Endothelial cell of umbilical vein (primary cell): ENCODE results near the gene CBX4. TPM values are rescaled to one million over a fixed set of nuclear protein-coding genes. Genes with fewer than 3 reads are reported as not detected.

Experiments
- BruUV-seq: library from RNA; stranded (reverse); fragments of 400-500 nt; replicated peaks from 2 replicates; lab custom pipeline; 2021; lab: Mats Ljungman, UMichigan
- CTCF ChIA-PET: fragments of 300-600, 350-600 bp; sonication (Branson Sonifier 250); formaldehyde crosslinking; loops from one replicate; lab custom pipeline; 2021; ENCODE audit warnings: antibody characterized with exemption, inconsistent platforms; lab: Charles Lee
- POLR2A ChIA-PET: fragments of 300-600, 350-600 bp; sonication (Branson Sonifier 250); formaldehyde crosslinking; loops from one replicate; lab custom pipeline; 2021; ENCODE audit warnings: antibody characterized with exemption, inconsistent platforms; lab: Charles Lee
- DNase-seq: peaks from one replicate; pipeline ENCODE4 v3.0.0-alpha.2; 2011; ENCODE audit warnings: low read depth, low spot score
- FAIRE-seq: peaks from 2 replicates; lab custom pipeline; 2011; peaks lifted over from hg19 to GRCh38; lab: Jason Lieb, UNC
- H2AFZ ChIP-seq: 2 replicates; pipeline ENCODE4 v1.6.0; 2012; ENCODE audit warnings: low read depth, low read length, control low read depth, inconsistent platforms
- H3K27ac ChIP-seq: 2 replicates; pipeline ENCODE4 v1.5.1; 2011; ENCODE audit warnings: low read depth, mild to moderate bottlenecking, control low read depth, low read length, moderate library complexity; ENCODE audit not compliant: insufficient read depth
- H3K27me3 ChIP-seq, 2 experiments: 2 replicates each; pipeline versions ENCODE4 v1.6.0 to v1.6.1; 2011; ENCODE audit warnings: low read length in 2 of 2, mixed read lengths in 1 of 2; ENCODE audit not compliant: control insufficient read depth in 2 of 2, insufficient read depth in 2 of 2
- H3K36me3 ChIP-seq, 2 experiments: 2 replicates in 1 of 2; 3 replicates in 1 of 2; pipeline ENCODE4 v1.5.1; 2011; ENCODE audit warnings: low read length in 2 of 2, mild to moderate bottlenecking in 1 of 2, moderate library complexity in 1 of 2; ENCODE audit not compliant: control insufficient read depth in 2 of 2, insufficient read depth in 2 of 2; ENCODE audit errors: extremely low read depth in 1 of 2
- H3K4me1 ChIP-seq: 3 replicates; pipeline ENCODE4 v1.5.1; 2011; ENCODE audit warnings: mild to moderate bottlenecking, low read length; ENCODE audit not compliant: control insufficient read depth, insufficient read depth; ENCODE audit errors: extremely low read depth
- H3K4me2 ChIP-seq: 2 replicates; pipeline ENCODE4 v1.6.1; 2011; ENCODE audit warnings: low read length, control low read depth, mixed read lengths; ENCODE audit not compliant: insufficient read depth
- H3K4me3 ChIP-seq, 3 experiments: fragments of 200-600 bp in 1 of 3; sonication (generic), shearing (Covaris generic) in 1 of 3; replicated peaks in 1 of 3; 2 replicates each; pipeline ENCODE4 v1.5.1; 2011 to 2016; ENCODE audit warnings: control low read depth in 3 of 3, low read length in 3 of 3, mild to moderate bottlenecking in 2 of 3, inconsistent platforms in 1 of 3, low read depth in 1 of 3, moderate library complexity in 1 of 3; ENCODE audit not compliant: insufficient read depth in 1 of 3
- H3K79me2 ChIP-seq: 2 replicates; pipeline ENCODE4 v1.6.0; 2012; ENCODE audit warnings: low read length, inconsistent platforms; ENCODE audit not compliant: control insufficient read depth, insufficient read depth
- H3K9ac ChIP-seq: replicated peaks from 2 replicates; pipeline ENCODE3; 2011; ENCODE audit warnings: low read length, control low read depth; ENCODE audit not compliant: insufficient read depth; ENCODE audit errors: extremely low read depth
- H3K9me1 ChIP-seq: replicated peaks from 3 replicates; pipeline ENCODE4 v1.6.0; 2011; ENCODE audit warnings: mild to moderate bottlenecking, low read length; ENCODE audit not compliant: control insufficient read depth, insufficient read depth; ENCODE audit errors: extremely low read depth
- H3K9me3 ChIP-seq: replicated peaks from 2 replicates; pipeline ENCODE4 v1.5.1; 2012; ENCODE audit warnings: low read length, inconsistent platforms; ENCODE audit not compliant: control insufficient read depth, insufficient read depth
- H4K20me1 ChIP-seq: replicated peaks from 2 replicates; pipeline ENCODE3; 2011; ENCODE audit warnings: mild to moderate bottlenecking, low read length; ENCODE audit not compliant: control insufficient read depth, insufficient read depth; ENCODE audit errors: extremely low read depth
- CTCF ChIP-seq, 2 donors: IDR thresholded peaks; 1 replicate in 1 of 2; 2 replicates in 1 of 2; pipeline ENCODE4 v1.5.1; 2011; ENCODE audit warnings: low read length in 2 of 2, mild to moderate bottlenecking in 2 of 2, moderate library complexity in 2 of 2, control low read depth in 1 of 2, inconsistent platforms in 1 of 2, low read depth in 1 of 2; ENCODE audit not compliant: insufficient read depth in 1 of 2; ENCODE audit errors: extremely low read depth in 1 of 2
- EZH2 ChIP-seq: IDR thresholded peaks from 2 replicates; pipeline ENCODE4 v1.6.1; 2012; ENCODE audit warnings: borderline replicate concordance, low read depth, mild to moderate bottlenecking, moderate library complexity, low read length, inconsistent platforms; ENCODE audit not compliant: severe bottlenecking
- FOS ChIP-seq: IDR thresholded peaks from 2 replicates; pipeline ENCODE4 v1.6.1; 2011; ENCODE audit warnings: mild to moderate bottlenecking, low read length, moderate library complexity, borderline replicate concordance; ENCODE audit not compliant: insufficient read depth
- GATA2 ChIP-seq: IDR thresholded peaks from 2 replicates; pipeline ENCODE4 v1.7.0; 2011; ENCODE audit warnings: low read depth, mild to moderate bottlenecking, moderate library complexity, mixed read lengths, low read length; ENCODE audit not compliant: insufficient read length, insufficient read depth
- MAX ChIP-seq: IDR thresholded peaks from 2 replicates; pipeline ENCODE4 v1.6.1; 2011; ENCODE audit not compliant: insufficient read depth, insufficient read length
- MYC ChIP-seq: IDR thresholded peaks from one replicate; pipeline ENCODE4 v1.6.1; 2011; ENCODE audit warnings: mild to moderate bottlenecking, low read depth, low read length
- POLR2A ChIP-seq: IDR thresholded peaks from 2 replicates; pipeline ENCODE4 v1.6.1; 2012; ENCODE audit warnings: low read depth, mild to moderate bottlenecking, control low read depth, low read length
- dilution Hi-C: fragments of 300-500 bp; cut with MboI; formaldehyde crosslinking; loops from one replicate; pipeline ENCODE4 v1.15.0; 2019; ENCODE audit warnings: low sequenced_read_pairs; ENCODE audit not compliant: extremely low pct_ligation_motif_present
- intact Hi-C: fragments of 100-400 bp; cut with micrococcal nuclease; formaldehyde crosslinking; loops from one replicate; pipeline ENCODE4 v1.10.0; 2022
- polyA plus RNA-seq, 4 experiments: library from polyadenylated mRNA; depleted of rRNA in 3 of 4; stranded (reverse) in 3 of 4; unstranded in 1 of 4; fragments of >200 nt; gene quantifications; 2 replicates each; pipeline versions ENCODE4 v1.2.1 to v1.2.3, GENCODE V29; 2011 to 2012; ENCODE audit warnings: missing spikeins in 1 of 4
- total RNA-seq: library from RNA; stranded (reverse); gene quantifications from 2 replicates; pipeline ENCODE4 v1.2.3, GENCODE V29; 2021

CBX4 gene
- total and polyA plus RNA-seq, 2 donors (not counting 3 experiments of a cell fraction or from before 2014, with no cell fraction given) = 7.0 to 12.3 TPM

- POLR2A ChIA-PET = interaction anchor here (0.7 kb wide), 1 partner anchor 33 kb away, joined by 3 read pairs; no protein-coding TSS in a partner anchor
- TF ChIP-seq CTCF (IDR thresholded peaks at IDR 0.05; ENCODE audit: extremely low read depth in 1 of 2, insufficient read depth in 1 of 2, low read depth in 1 of 2, low read length in 2 of 2) (no peak), FOS (no peak), POLR2A (no peak), EZH2 (no peak), GATA2 (no peak), MYC (no peak), MAX (no peak)
- H3K36me3 ChIP-seq = no peaks in the 10 kb centered on the region
- no peak overlapping the region for H2AFZ ChIP-seq
- BruUV-seq = no TSS peak
- intact Hi-C loops = no loop called here
- no peaks in the 10 kb centered on the region for H3K9me3 ChIP-seq
- H3K9me1 ChIP-seq = no peaks in the 10 kb centered on the region
- no peak for FAIRE-seq
- H3K4me2 ChIP-seq = no peak overlapping the region
- no peaks in the 10 kb centered on the region for H3K4me1 ChIP-seq
- DNase-seq = no peak
- H3K27ac ChIP-seq = no peak overlapping the region
- dilution Hi-C loops = no loop called here
- H3K9ac ChIP-seq = no peak overlapping the region
- peaks cover 0 to 2% of the 10 kb centered on the region in 2 experiments for H3K27me3 ChIP-seq
- CTCF ChIA-PET = interaction anchor here (1.2 to 1.5 kb wide), 2 partner anchors 15 kb away, joined by 3 to 4 read pairs; no protein-coding TSS in a partner anchor
- H3K4me3 ChIP-seq = no peak overlapping the region
- no peaks in the 10 kb centered on the region for H4K20me1 ChIP-seq
- no peaks in the 10 kb centered on the region for H3K79me2 ChIP-seq
Measured at GRCh38 chr17:79859676-79860615, 20.7 kb upstream of the CBX4 start.
